ENCODE results near the gene PRLHR.

DNA sequence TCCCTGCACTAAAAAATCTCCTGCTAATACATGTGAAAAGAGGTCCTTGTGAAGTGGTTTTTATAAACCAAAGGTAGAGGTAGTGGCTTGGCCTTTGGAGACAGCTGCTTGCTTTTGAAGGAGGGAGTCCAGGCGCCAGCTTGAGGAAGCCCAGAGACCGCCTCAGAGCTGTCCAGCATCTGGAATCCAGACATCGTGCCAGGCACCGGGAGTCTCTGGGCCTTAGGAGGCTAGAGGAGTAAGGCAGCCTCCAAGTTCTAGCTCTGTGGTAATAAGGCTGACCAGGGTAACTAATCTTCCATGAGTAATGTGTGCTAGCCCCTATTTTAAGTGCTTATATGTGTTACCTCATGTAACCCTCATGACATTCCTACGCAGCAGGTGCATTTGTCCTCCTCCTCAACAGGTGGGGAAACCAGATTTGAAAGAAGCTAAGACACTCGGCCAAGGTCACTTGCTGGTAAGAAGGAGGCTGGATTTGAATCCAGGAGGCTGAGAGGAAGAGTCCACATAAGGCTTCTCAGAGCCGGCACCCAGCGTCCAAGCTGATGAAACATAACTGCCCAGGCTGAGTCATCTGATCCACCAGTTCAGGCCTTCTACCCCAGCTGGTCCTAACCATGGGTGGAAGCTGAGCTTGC is 26.1 kb downstream of the PRLHR start:
- TF ChIP-seq, protein P1, sequence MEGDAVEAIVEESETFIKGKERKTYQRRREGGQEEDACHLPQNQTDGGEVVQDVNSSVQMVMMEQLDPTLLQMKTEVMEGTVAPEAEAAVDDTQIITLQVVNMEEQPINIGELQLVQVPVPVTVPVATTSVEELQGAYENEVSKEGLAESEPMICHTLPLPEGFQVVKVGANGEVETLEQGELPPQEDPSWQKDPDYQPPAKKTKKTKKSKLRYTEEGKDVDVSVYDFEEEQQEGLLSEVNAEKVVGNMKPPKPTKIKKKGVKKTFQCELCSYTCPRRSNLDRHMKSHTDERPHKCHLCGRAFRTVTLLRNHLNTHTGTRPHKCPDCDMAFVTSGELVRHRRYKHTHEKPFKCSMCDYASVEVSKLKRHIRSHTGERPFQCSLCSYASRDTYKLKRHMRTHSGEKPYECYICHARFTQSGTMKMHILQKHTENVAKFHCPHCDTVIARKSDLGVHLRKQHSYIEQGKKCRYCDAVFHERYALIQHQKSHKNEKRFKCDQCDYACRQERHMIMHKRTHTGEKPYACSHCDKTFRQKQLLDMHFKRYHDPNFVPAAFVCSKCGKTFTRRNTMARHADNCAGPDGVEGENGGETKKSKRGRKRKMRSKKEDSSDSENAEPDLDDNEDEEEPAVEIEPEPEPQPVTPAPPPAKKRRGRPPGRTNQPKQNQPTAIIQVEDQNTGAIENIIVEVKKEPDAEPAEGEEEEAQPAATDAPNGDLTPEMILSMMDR (IDR thresholded peaks at IDR 0.05 in 2 of 3, conservative IDR thresholded peaks at IDR 0.05 in 1 of 3; ENCODE audit: control insufficient read depth in 2 of 3, extremely low read depth in 1 of 3, insufficient read depth in 1 of 3, low read depth in 3 of 3, low read length in 3 of 3): no peak
- TF ChIP-seq SIN3A (IDR thresholded peaks at IDR 0.05; ENCODE audit: low read depth, low read length): no peak
- no peak for TF ChIP-seq NFYB (IDR thresholded peaks at IDR 0.05; ENCODE audit: insufficient read depth, low read depth, low read length)
- TF ChIP-seq, protein P2, sequence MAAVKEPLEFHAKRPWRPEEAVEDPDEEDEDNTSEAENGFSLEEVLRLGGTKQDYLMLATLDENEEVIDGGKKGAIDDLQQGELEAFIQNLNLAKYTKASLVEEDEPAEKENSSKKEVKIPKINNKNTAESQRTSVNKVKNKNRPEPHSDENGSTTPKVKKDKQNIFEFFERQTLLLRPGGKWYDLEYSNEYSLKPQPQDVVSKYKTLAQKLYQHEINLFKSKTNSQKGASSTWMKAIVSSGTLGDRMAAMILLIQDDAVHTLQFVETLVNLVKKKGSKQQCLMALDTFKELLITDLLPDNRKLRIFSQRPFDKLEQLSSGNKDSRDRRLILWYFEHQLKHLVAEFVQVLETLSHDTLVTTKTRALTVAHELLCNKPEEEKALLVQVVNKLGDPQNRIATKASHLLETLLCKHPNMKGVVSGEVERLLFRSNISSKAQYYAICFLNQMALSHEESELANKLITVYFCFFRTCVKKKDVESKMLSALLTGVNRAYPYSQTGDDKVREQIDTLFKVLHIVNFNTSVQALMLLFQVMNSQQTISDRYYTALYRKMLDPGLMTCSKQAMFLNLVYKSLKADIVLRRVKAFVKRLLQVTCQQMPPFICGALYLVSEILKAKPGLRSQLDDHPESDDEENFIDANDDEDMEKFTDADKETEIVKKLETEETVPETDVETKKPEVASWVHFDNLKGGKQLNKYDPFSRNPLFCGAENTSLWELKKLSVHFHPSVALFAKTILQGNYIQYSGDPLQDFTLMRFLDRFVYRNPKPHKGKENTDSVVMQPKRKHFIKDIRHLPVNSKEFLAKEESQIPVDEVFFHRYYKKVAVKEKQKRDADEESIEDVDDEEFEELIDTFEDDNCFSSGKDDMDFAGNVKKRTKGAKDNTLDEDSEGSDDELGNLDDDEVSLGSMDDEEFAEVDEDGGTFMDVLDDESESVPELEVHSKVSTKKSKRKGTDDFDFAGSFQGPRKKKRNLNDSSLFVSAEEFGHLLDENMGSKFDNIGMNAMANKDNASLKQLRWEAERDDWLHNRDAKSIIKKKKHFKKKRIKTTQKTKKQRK (IDR thresholded peaks at IDR 0.05; ENCODE audit: low read depth, low read length): no peak
- no peak for TF ChIP-seq MTA2 (IDR thresholded peaks at IDR 0.05; ENCODE audit: low read depth)
- TF ChIP-seq NFIC (IDR thresholded peaks at IDR 0.05; ENCODE audit: low read depth, low read length): no peak
- TF ChIP-seq JUNB (IDR thresholded peaks at IDR 0.05): no peak
- TF ChIP-seq, protein P3, sequence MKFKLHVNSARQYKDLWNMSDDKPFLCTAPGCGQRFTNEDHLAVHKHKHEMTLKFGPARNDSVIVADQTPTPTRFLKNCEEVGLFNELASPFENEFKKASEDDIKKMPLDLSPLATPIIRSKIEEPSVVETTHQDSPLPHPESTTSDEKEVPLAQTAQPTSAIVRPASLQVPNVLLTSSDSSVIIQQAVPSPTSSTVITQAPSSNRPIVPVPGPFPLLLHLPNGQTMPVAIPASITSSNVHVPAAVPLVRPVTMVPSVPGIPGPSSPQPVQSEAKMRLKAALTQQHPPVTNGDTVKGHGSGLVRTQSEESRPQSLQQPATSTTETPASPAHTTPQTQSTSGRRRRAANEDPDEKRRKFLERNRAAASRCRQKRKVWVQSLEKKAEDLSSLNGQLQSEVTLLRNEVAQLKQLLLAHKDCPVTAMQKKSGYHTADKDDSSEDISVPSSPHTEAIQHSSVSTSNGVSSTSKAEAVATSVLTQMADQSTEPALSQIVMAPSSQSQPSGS (IDR thresholded peaks at IDR 0.05; ENCODE audit: low read length): no peak
- no peak for TF ChIP-seq BCL11A (IDR thresholded peaks at IDR 0.05; ENCODE audit: low read depth, low read length)
- TF ChIP-seq EZH2 (IDR thresholded peaks at IDR 0.05; ENCODE audit: borderline replicate concordance, control insufficient read depth, low read depth, low read length): no peak
